ENCODE measurements around the gene TNPO3.

DNA sequence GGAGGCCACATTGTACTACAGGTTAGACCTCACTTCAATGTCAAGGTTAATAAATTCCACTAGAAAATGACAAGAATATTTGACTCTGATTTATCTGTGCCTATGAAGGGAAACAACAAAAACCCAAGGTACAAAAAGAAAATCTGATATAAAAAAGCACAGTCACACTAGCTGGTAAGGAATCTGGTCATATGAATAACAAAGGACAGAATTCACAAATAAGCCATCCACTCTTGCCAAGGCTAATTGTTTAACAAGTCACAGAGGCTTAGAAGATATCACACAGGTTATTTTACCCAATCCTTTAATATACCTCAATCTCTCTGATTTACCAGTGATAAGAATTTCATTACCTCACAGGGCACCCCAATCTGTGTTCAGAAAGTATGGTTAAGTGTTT is 69.3 kb downstream of the TNPO3 start:
- no peak for TF ChIP-seq POLR2A (IDR thresholded peaks at IDR 0.05)
- TF ChIP-seq, protein P1, sequence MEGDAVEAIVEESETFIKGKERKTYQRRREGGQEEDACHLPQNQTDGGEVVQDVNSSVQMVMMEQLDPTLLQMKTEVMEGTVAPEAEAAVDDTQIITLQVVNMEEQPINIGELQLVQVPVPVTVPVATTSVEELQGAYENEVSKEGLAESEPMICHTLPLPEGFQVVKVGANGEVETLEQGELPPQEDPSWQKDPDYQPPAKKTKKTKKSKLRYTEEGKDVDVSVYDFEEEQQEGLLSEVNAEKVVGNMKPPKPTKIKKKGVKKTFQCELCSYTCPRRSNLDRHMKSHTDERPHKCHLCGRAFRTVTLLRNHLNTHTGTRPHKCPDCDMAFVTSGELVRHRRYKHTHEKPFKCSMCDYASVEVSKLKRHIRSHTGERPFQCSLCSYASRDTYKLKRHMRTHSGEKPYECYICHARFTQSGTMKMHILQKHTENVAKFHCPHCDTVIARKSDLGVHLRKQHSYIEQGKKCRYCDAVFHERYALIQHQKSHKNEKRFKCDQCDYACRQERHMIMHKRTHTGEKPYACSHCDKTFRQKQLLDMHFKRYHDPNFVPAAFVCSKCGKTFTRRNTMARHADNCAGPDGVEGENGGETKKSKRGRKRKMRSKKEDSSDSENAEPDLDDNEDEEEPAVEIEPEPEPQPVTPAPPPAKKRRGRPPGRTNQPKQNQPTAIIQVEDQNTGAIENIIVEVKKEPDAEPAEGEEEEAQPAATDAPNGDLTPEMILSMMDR (IDR thresholded peaks at IDR 0.05), result no peak
- no peak for TF ChIP-seq POLR2AphosphoS5 (IDR thresholded peaks at IDR 0.05)

Measured in breast epithelium (tissue), 3 donors.